GM12874 (cell line): ENCODE measurements around the gene KTN1.

Source experiments
- TF ChIP-seq, protein P1 (sequence below): IDR thresholded peaks from 2 replicates; pipeline ENCODE4 v1.5.1; 2011; ENCODE audit warnings: low read depth, mild to moderate bottlenecking, control low read depth, low read length, moderate library complexity; ENCODE audit not compliant: insufficient read depth

Gene KTN1

DNA sequence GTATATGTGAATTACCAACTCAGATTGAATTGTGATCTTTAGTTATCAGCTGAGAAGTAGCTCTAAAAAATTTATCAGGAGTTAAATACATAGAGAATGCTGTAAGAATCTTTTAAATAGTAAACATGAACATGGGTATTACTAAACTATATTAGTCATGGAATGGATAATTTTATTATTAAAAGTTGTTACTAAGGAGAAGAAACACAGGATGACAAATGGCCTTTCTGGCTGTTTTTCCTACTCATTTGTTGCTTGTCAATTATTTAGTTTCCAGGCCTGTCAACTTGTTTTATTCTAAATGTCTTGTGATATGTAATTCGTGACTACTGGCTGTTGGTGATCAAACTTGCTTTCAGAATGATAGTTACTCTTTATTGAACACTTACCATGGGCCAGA lies 58.7 kb downstream of the KTN1 start:
- TF ChIP-seq, protein P1, sequence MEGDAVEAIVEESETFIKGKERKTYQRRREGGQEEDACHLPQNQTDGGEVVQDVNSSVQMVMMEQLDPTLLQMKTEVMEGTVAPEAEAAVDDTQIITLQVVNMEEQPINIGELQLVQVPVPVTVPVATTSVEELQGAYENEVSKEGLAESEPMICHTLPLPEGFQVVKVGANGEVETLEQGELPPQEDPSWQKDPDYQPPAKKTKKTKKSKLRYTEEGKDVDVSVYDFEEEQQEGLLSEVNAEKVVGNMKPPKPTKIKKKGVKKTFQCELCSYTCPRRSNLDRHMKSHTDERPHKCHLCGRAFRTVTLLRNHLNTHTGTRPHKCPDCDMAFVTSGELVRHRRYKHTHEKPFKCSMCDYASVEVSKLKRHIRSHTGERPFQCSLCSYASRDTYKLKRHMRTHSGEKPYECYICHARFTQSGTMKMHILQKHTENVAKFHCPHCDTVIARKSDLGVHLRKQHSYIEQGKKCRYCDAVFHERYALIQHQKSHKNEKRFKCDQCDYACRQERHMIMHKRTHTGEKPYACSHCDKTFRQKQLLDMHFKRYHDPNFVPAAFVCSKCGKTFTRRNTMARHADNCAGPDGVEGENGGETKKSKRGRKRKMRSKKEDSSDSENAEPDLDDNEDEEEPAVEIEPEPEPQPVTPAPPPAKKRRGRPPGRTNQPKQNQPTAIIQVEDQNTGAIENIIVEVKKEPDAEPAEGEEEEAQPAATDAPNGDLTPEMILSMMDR, result no peak

DNA sequence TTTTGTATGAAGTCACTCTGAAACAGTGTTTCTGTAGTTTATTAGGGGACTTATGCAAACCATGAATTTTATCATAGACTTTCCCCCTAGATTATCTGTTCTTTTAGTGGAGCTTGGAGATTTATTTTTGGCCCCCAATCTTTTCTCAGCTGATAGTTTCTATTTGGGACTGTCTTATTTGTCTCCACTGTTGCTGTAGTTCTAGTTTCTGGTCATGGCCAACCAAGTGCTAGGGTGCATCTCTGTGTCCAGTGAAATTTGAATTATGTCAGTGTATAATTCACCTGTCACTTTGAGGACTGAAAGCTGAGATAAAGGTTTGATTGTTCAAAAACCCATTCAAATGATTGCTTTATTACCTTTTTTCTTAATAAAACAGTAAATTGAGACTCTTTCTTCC lies 61.3 kb downstream of the KTN1 start:
- TF ChIP-seq, protein P1, result no peak

DNA sequence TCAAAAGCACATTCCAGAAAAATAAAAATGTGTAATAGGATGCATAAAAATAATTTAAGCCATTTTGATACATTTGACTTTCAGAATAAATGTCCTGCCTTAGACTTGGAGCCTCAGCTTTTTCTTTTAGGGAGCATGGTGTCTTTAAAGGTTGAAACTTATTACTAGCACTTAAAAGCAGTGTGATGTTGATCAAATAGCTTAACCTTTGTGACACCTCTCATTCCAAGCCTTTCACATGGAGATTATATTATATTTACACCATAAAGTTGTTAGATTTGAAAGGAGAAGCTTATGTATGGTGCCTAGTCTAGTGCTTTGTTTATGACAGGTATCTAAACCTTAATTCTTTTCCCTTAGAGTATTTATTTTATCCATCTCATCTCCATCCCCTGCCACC lies 61.9 kb downstream of the KTN1 start:
- TF ChIP-seq, protein P1, result no peak

DNA sequence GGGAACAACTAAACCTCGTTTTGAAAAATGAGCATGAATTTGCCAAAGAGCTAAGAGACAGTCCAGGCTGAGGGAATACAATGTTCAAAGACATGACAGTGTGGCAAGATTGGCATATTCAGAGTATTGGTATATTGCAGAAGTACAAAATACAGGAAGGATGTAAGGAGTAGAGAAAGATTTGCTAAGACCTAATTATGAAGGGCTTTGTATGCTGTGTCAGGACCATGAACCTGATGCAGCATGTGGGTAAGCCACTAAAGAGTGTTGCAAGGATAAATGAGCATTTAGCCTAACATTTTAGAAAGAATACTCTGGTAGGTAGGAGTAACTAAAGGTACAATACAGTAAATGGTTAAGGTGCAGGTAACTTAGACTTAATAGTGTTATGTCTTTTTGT lies 65.1 kb downstream of the KTN1 start:
- TF ChIP-seq, protein P1, result no peak

DNA sequence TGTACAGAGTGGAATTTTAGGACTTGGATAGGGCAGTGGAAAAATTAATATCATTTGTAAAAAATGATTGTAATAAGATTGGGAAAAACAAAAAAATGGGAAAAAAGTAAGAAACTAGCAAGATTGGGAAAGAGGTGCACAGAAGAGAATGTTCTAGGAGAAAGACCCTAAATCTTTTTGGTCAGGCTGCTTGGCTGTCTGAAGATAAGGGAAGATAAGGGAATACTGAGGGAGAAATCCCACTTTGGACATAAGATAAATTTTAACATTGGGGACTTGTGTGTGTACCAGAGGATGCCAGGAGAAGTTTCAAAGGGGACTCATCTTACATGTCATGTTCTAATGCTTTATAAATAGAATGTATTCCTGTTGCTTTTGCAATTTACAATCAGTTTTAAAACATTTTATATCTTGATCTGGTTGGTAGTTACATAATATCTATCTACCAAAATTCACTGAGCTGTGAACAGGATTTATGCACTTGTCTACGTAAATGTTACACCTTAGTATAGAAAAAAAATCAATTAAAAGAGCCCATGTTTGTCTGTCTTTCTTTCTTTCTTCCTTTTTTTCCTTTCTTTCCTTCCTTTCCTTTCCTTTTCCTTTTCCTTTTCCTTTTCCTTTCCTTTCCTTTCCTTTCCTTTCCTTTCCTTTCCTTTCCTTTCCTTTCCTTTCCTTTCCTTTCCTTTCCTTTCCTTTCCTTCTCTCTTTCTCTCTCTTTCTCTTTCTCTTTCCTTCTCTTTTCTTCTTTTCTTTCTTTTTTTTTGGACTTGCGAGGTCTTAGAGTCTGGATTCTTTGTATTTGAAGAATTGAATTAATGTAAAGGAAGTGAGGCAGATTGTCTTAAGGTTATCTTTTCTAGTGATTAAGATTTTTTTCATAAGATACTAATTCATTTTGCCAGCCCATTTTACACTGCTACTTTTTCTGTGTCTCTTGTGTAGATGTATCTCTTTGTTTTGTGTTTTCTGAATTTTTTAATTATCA lies 66.1 kb downstream of the KTN1 start:
- TF ChIP-seq, protein P1, result no peak

DNA sequence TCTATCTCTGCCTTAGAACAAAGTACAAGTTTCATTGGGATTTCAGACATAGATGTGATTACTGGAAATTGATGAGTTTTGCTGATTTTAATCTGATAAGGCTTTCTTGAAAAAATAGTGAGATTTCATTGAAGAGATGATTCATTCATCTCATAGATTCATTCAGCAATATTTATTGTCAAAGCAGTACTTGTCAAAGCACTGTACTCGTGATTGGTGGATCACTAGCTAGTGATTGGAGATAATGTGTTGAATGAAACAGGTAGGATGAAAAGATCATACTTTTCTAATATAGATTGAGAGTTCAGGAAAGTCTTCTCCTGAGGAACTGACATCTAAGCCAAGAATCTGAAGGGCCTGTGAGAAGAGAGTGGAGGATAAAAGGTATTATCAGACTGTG lies 71.0 kb downstream of the KTN1 start:
- TF ChIP-seq, protein P1, result no peak

DNA sequence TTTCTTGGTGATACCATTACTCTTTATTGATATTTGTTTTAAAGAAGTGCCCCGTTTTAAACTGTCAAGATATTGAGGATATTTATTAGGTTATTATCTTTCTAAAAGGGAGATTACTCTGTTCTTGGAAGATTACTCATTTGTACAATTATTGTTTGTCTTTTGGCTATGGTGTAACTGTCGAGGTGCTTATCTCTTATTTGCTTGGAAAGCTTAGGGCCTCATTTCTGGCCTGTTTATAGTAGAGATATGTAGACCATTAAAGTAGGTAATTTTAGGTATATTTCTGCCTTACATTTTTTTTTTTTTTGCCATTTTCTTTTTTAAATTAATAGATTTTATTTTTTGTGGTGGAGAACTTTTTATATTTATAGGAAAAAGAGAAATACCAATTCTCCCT lies 74.2 kb downstream of the KTN1 start:
- TF ChIP-seq, protein P1, result no peak
